ENCODE results near the gene CLDN15.
"Not testable (repeated sequence)": the region's sequence is repeated elsewhere in the genome, so short reads cannot be mapped to it uniquely, and the experiment has no call there.

Gene CLDN15

GRCh38 chr7:101210143-101210542 is 27.5 kb downstream of the CLDN15 start:
- DNase-seq (ENCODE audit: low read depth) = no peak
- H3K4me3 ChIP-seq (ENCODE audit: low read length) = no peak overlapping the region
- TF ChIP-seq CTCF (conservative IDR thresholded peaks at IDR 0.05; ENCODE audit: low read length) = no peak

- TF ChIP-seq CTCF (conservative IDR thresholded peaks at IDR 0.05; ENCODE audit: low read length) = no peak
- DNase-seq (ENCODE audit: low read depth) = no peak
Observed at GRCh38 chr7:101208794-101209193, 28.8 kb downstream of the CLDN15 start.

GRCh38 chr7:101207459-101207858 is 30.1 kb downstream of the CLDN15 start:
- no peak for DNase-seq (ENCODE audit: low read depth)
- no peak overlapping the region for H3K4me3 ChIP-seq (ENCODE audit: low read length)
- no peak for TF ChIP-seq CTCF (conservative IDR thresholded peaks at IDR 0.05; ENCODE audit: low read length)

More at GRCh38 chr7:101208794-101209193, 28.8 kb downstream of the CLDN15 start:
- H3K4me3 ChIP-seq (ENCODE audit: low read length) = no peak overlapping the region

- no peak overlapping the region for H3K4me3 ChIP-seq (ENCODE audit: low read length)
- TF ChIP-seq CTCF (conservative IDR thresholded peaks at IDR 0.05; ENCODE audit: low read length) = no peak
- DNase-seq (ENCODE audit: low read depth) = no peak
Observed at GRCh38 chr7:101206665-101207042, 30.9 kb downstream of the CLDN15 start.

- no peak for DNase-seq (ENCODE audit: low read depth)
- no peak overlapping the region for H3K4me3 ChIP-seq (ENCODE audit: low read length)
- no peak for TF ChIP-seq CTCF (conservative IDR thresholded peaks at IDR 0.05; ENCODE audit: low read length)
Observed at GRCh38 chr7:101205901-101206664, 31.5 kb downstream of the CLDN15 start.

- TF ChIP-seq CTCF (conservative IDR thresholded peaks at IDR 0.05; ENCODE audit: low read length) = peak; percentile 20; the same call in 1 of the 2 replicates
- not testable (repeated sequence) for H3K4me3 ChIP-seq (ENCODE audit: low read length)
- peak; percentile 64 for DNase-seq (ENCODE audit: low read depth)
Observed at GRCh38 chr7:101203740-101204738, 33.6 kb downstream of the CLDN15 start.

Measured in AG10803 (cell line).